NCI-H1105 treated with DMSO at 0.1 percent for 48 hours (cell line): Measurements from ENCODE around the gene LRBA.

Experiments
- DNase-seq: peaks from one replicate; lab custom pipeline; 2025; lab: John Stamatoyannopoulos, UW

LRBA gene

DNA sequence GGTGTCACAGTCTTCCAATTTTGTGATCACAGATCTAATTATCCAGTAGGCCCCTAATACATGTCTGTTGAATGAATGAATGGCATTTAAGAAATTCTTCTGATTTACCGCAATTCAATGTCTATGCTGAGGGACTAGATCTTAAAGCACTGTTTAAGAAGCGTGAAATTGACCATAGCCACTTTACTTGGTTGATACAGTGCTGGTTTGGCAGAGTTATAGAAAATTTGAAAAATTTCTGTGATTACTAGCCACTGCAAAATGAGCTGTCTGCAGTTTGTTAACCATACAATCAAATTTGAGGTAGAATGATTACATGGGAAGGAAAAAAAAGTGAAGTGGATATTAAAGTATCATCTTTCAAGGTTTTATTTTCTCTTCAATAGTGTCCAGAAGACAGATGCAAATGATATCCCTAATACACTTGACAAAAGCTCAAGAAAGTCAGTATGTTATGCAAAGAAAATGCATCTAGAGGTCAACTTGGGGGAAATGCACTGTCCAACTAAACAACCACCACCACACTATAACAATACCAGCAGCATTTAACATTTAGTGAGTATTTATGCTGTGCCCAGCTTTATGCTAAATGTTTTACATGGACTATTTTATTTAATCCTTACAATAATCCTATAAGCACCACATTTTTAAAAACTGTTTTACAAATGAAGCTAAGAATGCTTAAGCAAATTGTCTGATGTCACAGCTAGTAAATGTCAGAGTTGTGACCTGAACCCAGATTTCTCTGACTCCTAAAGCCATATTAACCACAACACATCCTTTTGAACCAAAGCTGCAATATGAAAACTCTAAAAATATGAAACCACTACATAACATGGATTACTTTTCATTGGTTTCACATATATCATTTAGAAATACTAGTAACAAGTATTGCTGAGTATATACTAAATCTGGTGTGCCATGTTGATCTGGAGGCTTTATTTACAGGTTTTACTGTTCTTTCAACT, 651.1 kb downstream of the LRBA start:
- peak; percentile 41 for DNase-seq

DNA sequence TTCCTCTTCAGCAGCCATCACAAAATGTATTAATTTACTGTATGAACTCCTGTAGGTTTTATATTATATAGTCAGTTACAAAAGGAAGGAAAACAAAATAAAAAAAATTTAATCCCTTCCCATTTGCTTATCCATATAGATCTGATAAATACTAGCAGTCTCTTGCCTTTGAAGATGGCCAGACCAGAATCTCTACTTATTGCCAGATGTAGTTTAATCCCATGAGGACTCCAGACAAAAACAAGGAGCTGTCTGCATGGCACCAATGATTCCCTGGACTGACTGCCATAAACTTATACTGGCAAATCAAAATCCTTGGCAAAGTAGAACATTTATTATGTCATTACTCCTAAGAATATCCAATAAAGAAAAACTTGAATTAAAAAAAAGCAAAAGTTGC, 656.4 kb downstream of the LRBA start:
- DNase-seq: no peak

DNA sequence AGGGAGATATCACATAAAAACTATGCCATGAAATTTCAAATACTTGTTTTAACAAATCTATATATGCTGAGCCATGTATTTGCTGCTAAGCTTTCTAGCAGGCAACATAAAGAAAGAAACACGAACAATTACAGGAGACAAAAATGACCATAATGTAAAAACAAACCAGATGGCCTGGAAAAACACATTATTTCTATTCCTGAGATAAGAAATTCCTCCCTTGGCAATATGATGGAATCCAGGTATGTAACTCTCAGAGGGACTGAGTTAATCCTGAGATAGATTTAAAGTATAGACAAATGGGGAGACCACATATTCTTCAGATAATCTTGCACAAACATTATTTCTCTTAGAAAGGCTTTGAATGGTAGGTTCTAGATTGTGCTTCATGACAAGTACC, 657.3 kb downstream of the LRBA start:
- no peak for DNase-seq

DNA sequence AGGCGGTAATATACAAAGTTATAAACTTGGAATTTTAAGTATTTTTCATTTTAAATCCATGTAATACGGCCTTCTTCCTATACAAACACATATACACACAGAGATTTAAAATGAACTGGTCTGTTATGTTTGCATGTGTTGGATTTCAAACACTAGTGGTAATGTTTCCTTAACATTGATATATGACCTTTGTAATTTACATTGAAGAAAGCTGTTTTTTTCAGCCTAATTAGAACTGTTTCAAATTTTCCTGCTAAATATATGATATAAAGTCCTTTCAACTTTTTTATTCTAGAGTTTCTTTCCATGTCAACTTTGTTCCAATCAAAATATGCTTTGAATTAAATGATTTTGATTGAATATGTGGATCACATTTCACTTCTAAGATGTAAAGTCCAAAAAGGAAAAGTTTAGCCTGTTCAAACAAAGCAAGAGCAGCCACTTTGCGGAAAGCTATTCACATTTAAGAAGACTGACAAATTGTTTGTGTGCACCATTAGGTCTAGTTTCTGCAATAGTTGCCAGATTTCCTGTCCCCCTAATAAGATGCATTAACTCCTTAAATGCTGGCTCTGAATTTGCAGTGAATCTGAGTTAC, 659.1 kb downstream of the LRBA start:
- DNase-seq: peak; percentile 21

DNA sequence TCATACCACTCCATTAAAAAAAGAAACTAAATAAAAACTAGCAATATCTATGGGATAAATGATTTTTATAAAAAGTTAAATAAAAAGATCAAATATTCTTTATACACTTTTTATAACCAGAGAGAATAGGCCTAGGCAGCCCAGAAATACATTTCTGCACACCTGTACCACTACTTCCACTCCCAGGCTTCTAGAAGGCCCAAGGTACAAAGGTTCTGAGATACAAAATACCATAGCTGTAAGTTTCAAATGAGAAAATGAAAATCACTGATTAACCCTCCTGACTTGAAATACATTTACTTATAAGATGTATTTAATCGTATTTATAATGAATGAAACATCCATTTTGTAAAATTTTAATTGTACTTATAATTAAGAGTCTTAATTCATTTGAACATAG, 659.7 kb downstream of the LRBA start:
- DNase-seq: no peak

DNA sequence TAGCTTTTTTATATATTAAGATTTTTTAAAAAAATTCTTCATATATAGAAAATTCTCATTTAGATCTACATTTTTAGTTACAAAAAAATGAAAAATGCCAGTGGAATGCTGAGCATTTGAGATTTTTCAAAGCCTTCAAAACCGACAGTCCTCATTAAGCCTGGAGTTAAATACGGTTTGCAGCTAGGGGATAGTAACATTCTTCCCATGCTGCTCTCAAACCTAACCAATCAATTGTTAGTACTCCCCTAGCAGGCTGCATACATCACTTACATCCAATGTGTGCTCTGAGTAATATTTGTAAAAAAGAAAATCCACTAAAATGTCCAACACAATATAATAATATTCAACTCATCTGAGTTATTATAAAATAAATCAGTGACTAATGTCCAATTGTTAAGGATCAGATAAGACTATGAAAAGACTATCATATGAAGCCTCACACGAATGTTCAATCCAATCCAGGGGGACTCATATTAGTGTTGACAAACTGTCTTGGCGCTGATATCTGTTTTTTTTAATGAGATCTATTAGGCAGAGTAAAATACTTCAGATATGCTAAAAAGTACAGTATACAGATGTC, 660.8 kb downstream of the LRBA start:
- no peak for DNase-seq

DNA sequence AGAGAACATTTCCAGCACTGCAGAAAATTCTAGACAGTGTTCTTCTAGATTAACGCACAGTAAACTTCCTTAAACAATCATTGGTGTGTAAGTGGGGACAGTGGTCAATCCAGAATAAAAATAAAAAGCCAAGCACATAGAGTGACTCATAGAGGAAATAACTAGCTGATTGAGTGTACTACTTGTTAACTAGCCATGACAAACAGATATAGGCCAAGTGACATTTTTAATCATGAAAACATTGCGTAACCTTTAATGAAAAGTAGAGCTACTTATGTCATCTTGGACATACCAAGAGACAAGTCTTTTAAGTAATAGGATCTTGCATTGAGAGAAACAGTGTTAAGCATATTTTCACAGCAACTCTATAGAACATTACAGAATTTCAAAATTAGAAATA, 667.0 kb downstream of the LRBA start:
- DNase-seq: no peak

DNA sequence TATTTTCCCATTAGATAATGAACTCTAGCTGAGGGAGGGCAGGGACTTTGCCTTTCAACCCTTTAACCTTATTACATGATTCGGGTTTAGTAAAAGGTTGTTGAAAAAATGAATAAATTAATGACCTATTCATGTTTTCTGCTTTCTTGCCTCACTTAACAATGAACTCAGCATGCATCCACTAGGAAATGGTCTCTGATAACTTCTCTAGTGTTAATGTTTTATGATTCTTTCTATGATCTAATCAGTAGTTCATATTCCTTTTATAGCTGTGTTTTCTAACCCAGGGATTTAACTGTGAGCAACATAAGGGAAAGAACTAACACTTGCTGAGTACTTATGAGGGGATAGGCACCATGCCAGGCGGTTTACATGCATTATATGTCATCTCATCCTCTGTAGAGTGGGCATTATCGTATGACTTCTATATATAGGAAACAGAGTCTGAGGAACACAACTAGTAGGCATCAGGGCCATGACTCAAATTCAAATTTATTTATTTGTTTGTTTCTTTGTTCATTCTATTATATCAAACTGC, 669.8 kb downstream of the LRBA start:
- no peak for DNase-seq

DNA sequence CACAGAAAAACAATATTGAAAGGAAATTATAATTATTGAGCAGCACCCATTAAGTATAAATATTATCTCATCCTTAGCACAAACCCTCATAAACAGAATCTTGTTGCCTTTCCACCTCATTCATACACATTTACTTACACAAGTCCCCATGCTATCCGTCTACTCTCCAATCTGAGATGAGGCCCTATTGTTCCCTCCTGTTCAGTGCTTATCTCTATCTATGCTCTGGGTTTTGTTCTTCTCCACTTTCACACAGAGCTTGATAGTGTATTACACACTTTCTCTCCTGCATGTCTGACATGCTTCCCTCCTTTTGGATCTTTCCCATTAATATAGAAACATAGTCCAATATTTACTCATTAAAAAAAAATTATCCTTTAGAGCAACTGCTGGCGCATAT, 671.3 kb downstream of the LRBA start:
- no peak for DNase-seq

DNA sequence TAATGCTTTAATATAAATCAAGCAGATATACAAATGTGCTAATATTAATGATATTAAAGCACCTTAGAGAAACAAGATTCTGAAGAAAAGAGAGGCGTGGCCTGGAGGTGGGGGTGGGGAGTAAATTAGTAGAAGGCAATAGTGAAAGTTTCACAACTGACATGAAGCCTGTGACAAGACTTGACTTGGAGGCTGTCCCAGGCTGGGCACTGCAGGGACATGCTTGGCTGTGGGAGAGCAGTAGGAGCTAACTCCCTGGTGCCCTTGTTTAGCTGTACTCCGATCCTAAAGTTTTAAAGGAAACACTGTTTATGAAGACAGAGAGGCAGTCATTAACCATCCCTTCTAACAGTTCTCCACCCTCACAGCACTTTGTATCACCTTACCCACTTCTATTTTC, 672.1 kb downstream of the LRBA start:
- DNase-seq: no peak

DNA sequence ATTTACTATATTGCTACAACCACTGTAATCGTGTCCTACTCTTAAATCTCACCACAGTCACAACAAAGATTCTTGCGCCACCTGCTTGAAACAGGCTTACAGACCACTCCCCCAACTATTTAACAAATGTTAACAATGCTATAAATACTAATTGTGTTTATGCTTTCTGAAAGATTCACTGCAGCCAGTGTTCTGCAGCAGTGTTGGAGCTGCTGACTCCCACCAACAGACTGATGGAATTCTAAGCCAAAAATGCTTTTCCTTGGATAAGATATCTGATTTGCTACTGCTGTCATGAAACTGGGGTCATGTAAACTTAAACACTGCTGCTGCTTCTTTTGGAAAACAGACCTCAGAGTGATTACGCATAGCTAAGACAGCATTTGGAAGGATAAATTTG, 677.4 kb downstream of the LRBA start:
- no peak for DNase-seq

DNA sequence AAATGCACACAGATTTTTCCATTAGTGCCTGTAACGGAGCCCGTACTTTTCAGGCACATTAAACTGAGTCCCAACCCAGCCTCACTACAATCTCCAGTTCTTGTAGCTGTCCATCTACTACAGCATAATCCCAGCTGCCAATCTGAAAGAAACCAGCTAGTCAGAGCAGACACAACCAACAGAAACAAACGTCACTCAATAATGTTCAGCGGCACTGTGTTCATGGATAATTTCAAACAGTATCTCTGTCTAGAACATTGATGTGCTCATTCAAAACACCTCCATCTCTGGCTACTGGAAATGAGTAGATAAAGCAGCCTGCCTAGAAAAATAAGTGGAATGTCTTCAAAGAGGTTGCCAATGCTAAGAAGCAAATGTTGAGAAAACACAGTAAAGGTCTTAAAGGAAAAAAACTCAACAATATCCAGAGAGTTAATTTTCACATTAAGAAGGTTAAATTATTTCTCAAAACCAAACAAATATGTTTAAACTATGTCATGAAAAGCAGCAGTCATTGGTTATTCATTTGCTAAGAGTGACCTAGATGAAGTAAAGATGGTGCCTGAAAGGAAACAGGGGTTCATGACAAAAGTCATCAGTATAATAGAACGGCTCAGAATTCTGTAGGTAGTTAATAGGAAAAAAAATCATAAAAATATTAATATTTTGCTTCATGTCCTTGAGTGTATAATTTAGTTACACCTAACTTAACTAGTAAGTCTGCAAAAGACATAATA, 678.2 kb downstream of the LRBA start:
- no peak for DNase-seq

DNA sequence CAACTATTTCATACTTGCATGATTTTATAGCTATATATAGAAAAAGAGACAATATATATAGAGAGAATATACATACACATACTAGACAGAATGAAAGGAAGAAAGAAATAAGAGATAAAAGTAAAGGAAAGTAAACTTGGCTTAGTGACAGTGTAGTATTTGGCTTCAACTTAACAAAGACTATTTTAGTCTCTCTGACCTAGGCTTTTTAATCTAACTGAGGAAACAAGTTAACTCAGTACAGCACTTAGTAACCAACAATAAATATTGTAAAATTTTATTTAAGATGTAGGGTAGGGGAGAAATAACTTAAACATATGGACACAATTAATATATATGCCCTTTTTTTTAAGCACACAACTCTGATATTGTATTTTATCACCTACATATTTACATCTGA, 682.1 kb downstream of the LRBA start:
- DNase-seq: no peak

DNA sequence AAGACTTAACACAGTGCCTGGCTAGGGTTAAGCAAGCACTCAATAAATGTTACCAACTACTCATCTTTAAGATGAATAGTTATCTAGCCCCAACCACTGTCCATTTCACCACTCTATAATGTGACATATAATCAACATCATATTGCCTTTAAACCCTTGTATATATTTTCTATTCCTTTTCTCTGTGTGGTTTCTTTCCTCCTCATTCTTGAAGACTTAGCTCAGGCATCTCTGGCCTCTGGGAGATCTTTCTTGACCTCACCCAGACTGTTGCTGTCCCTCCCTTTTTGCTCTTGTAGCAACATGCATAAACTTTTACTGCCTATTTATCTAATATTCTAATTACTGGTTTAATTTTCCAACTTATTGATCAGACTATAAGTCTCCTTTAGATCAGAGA, 683.0 kb downstream of the LRBA start:
- DNase-seq: no peak

DNA sequence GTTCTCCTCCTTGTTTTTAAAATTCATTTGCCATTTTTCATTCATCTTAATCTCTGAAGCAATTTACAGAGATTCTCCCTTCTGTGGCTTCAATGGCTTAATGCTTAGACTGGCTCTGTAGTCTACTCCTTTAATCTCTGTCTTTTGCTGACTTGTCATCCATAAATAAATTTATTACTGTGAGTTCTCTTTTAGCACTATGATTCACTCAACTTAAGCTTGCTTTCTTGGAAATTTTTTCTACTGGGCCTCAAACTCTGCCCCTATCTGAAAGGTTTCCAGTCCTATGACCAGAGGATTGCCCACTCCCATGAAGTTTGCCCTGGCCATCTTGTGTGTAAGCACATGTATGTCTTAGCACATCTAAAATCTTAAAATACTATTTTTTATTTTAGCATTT, 685.7 kb downstream of the LRBA start:
- no peak for DNase-seq

DNA sequence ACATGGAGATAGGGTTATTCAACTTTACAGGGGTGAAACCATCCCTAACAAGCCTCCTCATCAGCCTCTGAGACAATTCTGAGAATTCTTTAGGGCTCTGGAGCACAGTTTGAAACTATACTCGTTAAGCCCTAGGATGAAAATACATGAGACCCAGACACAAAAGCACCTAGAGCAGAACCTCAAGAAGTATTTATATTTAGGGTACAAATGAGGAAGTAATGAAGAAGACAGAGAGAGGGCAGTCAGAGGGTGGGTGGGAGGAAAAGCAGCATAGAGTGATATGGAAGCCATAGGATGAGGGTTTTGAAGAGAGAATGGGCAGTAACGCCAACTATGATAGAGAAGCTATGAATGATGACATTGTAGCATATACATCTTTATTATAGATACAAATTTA, 686.6 kb downstream of the LRBA start:
- DNase-seq: no peak

DNA sequence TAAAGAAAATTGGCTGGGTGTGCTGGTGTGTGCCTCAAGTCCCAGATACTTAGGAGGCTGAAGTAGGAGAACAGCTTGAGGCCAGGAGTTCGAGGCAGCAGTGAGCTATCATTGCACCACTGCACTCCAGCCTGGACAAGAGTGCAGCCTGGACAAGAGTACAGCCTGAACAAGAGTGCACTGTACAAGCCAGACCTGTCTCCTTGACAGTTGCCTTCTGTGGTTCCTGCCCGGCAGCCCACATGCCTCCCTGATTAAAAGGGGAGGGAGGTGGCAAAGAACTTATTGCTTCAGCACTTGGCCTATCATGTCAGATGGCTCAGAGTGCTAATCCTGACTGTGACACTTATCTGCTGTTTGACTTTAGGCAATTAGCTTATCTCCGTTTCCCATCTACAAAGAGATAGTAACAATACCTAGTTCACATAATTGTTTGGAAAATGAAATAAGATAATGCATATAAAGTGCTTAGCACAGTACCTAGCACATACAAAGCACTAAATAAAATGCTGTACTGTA, 687.8 kb downstream of the LRBA start:
- no peak for DNase-seq

DNA sequence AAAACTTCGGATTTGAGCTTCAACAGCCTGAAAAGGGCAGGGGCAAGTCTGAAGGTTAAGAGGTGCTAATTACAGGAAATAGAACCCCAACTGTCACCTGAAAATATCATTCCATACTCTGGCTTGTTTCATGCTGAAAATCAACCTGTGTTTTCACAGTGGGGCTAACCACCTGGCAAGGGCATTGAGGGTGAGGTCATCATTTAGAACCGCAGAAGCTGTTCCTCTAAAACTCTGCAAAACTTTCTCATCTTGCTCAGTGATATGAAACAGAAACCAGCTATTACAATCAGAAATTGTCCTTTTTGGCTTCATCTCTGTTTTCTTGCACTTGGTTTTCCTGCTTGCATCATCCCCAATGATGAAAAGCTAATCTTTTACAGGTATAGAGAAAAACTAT, 689.2 kb downstream of the LRBA start:
- no peak for DNase-seq

DNA sequence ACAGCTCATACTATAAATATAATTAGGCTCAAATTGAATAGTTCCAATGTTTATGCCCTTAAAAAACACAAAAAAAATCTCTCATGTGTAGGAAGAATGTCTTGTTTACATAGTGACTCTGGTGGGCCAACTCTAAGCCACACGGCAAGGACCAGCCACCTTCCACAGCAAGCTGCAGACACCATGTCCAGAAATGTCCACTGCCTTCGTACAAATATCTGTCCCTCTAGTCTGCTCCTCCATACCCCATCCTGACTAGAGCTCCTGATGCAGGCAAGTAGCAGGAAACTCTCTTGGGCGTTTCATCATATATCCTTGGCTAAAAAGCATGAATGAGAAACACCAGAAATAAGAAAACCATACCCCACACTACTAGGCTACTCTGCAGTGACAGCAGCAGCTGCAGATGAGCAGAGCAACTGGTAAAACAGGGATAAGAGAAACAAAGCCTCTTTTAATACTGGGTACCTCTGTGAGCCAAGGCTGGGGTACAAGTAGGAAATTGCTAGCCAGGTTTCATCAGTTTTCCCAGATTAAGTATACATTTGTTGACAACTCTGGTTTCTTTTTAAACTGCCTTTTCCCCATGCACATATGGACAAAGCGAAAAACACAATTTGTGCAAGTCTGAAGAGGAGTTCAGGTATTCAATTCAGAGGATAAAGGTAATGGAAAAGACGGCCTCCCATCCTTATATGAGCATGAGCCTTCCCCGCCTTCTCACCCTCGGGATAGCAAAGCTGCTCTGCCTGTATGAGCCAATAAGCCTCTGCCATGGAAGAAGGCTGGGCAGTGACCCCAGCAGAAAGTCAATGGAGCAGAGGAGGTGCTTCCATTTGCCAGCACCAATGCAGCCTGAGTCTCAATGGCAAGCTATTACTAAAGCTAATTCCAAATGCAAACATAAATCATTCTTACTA, 691.4 kb downstream of the LRBA start:
- no peak for DNase-seq

DNA sequence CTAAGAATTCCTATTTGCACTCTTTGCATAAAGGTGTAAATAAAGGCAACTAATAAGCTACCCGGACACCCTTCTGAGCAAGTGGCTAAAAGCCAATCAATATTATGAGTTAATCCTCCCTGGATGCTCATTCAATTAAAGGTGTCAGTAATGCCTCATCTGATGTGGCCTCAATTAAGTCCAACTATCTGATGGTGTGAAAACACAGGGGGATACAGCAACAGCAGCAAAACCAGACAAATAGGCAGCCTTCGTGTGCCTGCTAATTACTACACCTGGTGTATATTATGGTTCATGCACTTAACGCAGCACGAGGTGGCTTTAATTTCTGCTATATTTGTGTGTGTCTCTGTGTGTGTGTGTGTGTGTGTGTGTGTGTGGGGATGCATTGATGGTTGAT, 692.4 kb downstream of the LRBA start:
- DNase-seq: no peak

DNA sequence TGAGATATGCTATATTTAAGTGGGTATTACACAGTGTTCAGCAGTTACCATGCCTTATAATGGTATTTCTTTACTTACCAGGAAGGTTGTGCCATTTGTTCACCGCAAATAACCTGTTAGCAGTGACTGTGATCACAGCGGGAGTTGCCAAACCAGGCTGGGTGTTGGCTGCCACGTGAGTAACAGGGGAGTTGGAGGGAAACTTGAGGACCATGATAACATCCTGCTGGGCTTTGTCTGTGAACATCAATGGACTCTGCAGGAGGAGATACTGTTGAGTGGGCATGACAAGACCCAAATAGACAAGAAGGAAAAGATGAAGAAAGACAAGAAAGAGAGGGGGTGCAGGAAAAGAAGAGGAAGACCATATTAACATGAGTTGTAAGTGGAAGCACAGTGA, 694.0 kb downstream of the LRBA start:
- DNase-seq: no peak
